Measurements from ENCODE around the gene AGFG1. TPM values are rescaled to one million over a fixed set of nuclear protein-coding genes. Genes with fewer than 3 reads are reported as not detected.

Gene AGFG1
- total and polyA plus RNA-seq, 2 donors (not counting 1 experiment from before 2014, with no cell fraction given) = 40.0 to 128 TPM

GRCh38 chr2:227472265-227473121 lies 537 bp downstream of the AGFG1 start:
- peak overlapping the region; percentile 38 for H2AFZ ChIP-seq (ENCODE audit: low read length)
- no peaks in the 10 kb centered on the region for H4K20me1 ChIP-seq (ENCODE audit: control insufficient read depth, extremely low read depth, insufficient read depth, low read length)
- TF ChIP-seq CTCF (conservative IDR thresholded peaks at IDR 0.05 in 1 of 2, IDR thresholded peaks at IDR 0.05 in 1 of 2; ENCODE audit: low read depth in 1 of 2, low read length in 2 of 2) (no peak), EZH2 (IDR thresholded peaks at IDR 0.05; ENCODE audit: low read length, missing control alignments) (no peak)
- peak overlapping the region; percentile 90 for H3K9ac ChIP-seq (ENCODE audit: insufficient read depth, low read length)
- no peaks in the 10 kb centered on the region for H3K27me3 ChIP-seq (ENCODE audit: control insufficient read depth, insufficient read depth, low read length)
- H3K27ac ChIP-seq (ENCODE audit: insufficient read depth, low read length) = peak overlapping the region; percentile 85
- peak overlapping the region; percentile 40 to 81 (median 67) for H3K4me3 ChIP-seq (replicated peaks in 1 of 4; ENCODE audit: control extremely low read depth in 1 of 4, insufficient read depth in 1 of 4, low read depth in 3 of 4, low read length in 4 of 4)
- H3K9me3 ChIP-seq (ENCODE audit: control insufficient read depth, insufficient read depth, low read depth, low read length) = no peaks in the 10 kb centered on the region
- peaks cover 52% of the 10 kb centered on the region for H3K79me2 ChIP-seq (ENCODE audit: control insufficient read depth, insufficient read depth, low read length)
- H3K4me1 ChIP-seq (ENCODE audit: control insufficient read depth, extremely low read depth, insufficient read depth, low read length) = no peaks in the 10 kb centered on the region
- no peak overlapping the region for H3K4me2 ChIP-seq (ENCODE audit: extremely low read depth, insufficient read depth, low read length)
- DNase-seq (ENCODE audit: low read depth in 2 of 2) = no peak
- no peaks in the 10 kb centered on the region for H3K36me3 ChIP-seq (ENCODE audit: control insufficient read depth, insufficient read depth, low read length)

GRCh38 chr2:227473122-227473461 lies 1.1 kb downstream of the AGFG1 start:
- Histone ChIP-seq H4K20me1 (ENCODE audit: control insufficient read depth, extremely low read depth, insufficient read depth, low read length) (no peaks in the 10 kb centered on the region), H2AFZ (ENCODE audit: low read length) (no peak overlapping the region), H3K4me1 (ENCODE audit: control insufficient read depth, extremely low read depth, insufficient read depth, low read length) (no peaks in the 10 kb centered on the region), H3K9ac (ENCODE audit: insufficient read depth, low read length) (peak overlapping the region; percentile 90), H3K9me3 (ENCODE audit: control insufficient read depth, insufficient read depth, low read depth, low read length) (no peaks in the 10 kb centered on the region), H3K4me3 (replicated peaks in 1 of 4; ENCODE audit: control extremely low read depth in 1 of 4, insufficient read depth in 1 of 4, low read depth in 3 of 4, low read length in 4 of 4) (peak overlapping the region; percentile 40 to 81 (median 67)), H3K4me2 (ENCODE audit: extremely low read depth, insufficient read depth, low read length) (peak overlapping the region; percentile 64), H3K27ac (ENCODE audit: insufficient read depth, low read length) (no peak overlapping the region), H3K36me3 (ENCODE audit: control insufficient read depth, insufficient read depth, low read length) (no peaks in the 10 kb centered on the region), H3K79me2 (ENCODE audit: control insufficient read depth, insufficient read depth, low read length) (peaks cover 56% of the 10 kb centered on the region), H3K27me3 (ENCODE audit: control insufficient read depth, insufficient read depth, low read length) (no peaks in the 10 kb centered on the region)
- TF ChIP-seq EZH2 (IDR thresholded peaks at IDR 0.05; ENCODE audit: low read length, missing control alignments) (no peak), CTCF (conservative IDR thresholded peaks at IDR 0.05 in 1 of 2, IDR thresholded peaks at IDR 0.05 in 1 of 2; ENCODE audit: low read depth in 1 of 2, low read length in 2 of 2) (no peak)
- no peak for DNase-seq (ENCODE audit: low read depth in 2 of 2)

GRCh38 chr2:227473806-227474205 lies 1.9 kb downstream of the AGFG1 start:
- DNase-seq (ENCODE audit: low read depth in 2 of 2) = no peak
- Histone ChIP-seq H3K4me3 (replicated peaks in 1 of 4; ENCODE audit: control extremely low read depth in 1 of 4, insufficient read depth in 1 of 4, low read depth in 3 of 4, low read length in 4 of 4) (peak overlapping the region in 3 of 4 experiments; percentile 40 to 81 (median 69)), H3K27me3 (ENCODE audit: control insufficient read depth, insufficient read depth, low read length) (no peaks in the 10 kb centered on the region), H3K36me3 (ENCODE audit: control insufficient read depth, insufficient read depth, low read length) (no peaks in the 10 kb centered on the region), H3K4me1 (ENCODE audit: control insufficient read depth, extremely low read depth, insufficient read depth, low read length) (no peaks in the 10 kb centered on the region), H4K20me1 (ENCODE audit: control insufficient read depth, extremely low read depth, insufficient read depth, low read length) (no peaks in the 10 kb centered on the region), H2AFZ (ENCODE audit: low read length) (no peak overlapping the region), H3K27ac (ENCODE audit: insufficient read depth, low read length) (no peak overlapping the region), H3K79me2 (ENCODE audit: control insufficient read depth, insufficient read depth, low read length) (peaks cover 63% of the 10 kb centered on the region), H3K9ac (ENCODE audit: insufficient read depth, low read length) (no peak overlapping the region), H3K4me2 (ENCODE audit: extremely low read depth, insufficient read depth, low read length) (peak overlapping the region; percentile 64), H3K9me3 (ENCODE audit: control insufficient read depth, insufficient read depth, low read depth, low read length) (no peaks in the 10 kb centered on the region)
- TF ChIP-seq EZH2 (IDR thresholded peaks at IDR 0.05; ENCODE audit: low read length, missing control alignments) (no peak), CTCF (conservative IDR thresholded peaks at IDR 0.05 in 1 of 2, IDR thresholded peaks at IDR 0.05 in 1 of 2; ENCODE audit: low read depth in 1 of 2, low read length in 2 of 2) (no peak)

All from fibroblast of lung (primary cell).